T follicular helper cell (primary cell): ENCODE measurements around the gene CYTH3.

ENCODE experiments used
- DNase-seq: peaks from one replicate; pipeline ENCODE4 v3.0.0-alpha.2; 2020; ENCODE audit warnings: low read depth

The CYTH3 gene

GRCh38 chr7:6279937-6280336 lies 7.5 kb upstream of the CYTH3 start:
- DNase-seq: no peak

DNA sequence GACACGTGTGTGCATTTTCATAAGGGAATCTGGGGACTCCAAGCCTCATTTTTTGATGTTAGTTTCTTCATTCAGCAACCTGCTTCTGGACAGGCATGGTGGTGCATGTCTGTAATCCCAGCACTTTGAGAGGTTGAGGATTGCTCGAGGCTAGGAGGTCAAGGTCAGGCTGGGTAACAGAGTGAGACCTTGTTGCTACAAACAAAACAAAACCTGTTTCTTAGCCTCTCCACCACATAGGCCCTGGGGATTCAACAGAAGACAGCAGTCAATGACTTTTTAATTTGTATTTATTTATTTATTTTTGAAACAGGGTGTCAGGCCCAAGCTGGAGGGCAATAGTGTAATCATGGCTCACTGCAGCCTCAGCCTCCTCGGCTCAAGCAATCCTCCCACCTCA lies 6.9 kb upstream of the CYTH3 start:
- DNase-seq: no peak

- DNase-seq: no peak
Measured at GRCh38 chr7:6278749-6279310, 6.4 kb upstream of the CYTH3 start.

- DNase-seq: no peak
Measured at GRCh38 chr7:6277476-6277875, 5.1 kb upstream of the CYTH3 start.

GRCh38 chr7:6276911-6277408 lies 4.5 kb upstream of the CYTH3 start:
- no peak for DNase-seq

GRCh38 chr7:6274743-6275142 lies 2.3 kb upstream of the CYTH3 start:
- DNase-seq: no peak

DNA sequence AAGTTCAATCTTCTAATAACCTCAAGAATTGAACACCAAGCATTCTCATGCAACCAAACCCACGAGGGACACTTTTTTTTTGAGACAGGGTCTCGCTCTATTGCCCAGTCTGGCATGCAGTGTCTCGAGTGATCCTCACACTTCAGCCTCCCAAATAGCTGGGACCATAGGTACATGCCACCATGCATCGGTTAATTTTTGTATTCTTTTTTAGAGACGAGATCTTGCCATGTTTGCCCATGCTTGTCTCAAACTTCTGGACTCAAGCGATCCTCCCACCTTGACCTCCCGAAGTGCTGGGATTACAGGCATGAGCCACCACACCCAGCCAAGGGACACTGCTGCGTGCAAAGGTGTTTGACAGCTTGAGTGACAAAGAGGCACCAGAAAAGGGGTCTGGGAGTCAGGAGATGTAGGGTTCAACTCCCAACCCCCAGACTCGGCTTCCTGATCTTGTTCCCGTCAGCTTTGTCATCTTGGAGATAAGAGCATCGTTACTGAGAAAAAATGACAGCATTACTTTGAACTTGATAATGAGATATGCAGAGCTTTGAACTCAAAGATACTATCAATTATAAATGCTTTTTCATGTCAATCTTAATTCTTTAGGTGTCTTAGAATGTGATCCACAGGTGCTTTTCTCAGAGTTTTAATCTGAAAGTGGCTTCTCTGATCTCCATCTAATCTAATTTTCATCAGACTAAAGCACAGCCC lies 1.6 kb upstream of the CYTH3 start:
- no peak for DNase-seq

GRCh38 chr7:6273380-6273837 lies 985 bp upstream of the CYTH3 start:
- DNase-seq: no peak

GRCh38 chr7:6271694-6272440 lies 557 bp downstream of the CYTH3 start:
- DNase-seq: no peak

DNA sequence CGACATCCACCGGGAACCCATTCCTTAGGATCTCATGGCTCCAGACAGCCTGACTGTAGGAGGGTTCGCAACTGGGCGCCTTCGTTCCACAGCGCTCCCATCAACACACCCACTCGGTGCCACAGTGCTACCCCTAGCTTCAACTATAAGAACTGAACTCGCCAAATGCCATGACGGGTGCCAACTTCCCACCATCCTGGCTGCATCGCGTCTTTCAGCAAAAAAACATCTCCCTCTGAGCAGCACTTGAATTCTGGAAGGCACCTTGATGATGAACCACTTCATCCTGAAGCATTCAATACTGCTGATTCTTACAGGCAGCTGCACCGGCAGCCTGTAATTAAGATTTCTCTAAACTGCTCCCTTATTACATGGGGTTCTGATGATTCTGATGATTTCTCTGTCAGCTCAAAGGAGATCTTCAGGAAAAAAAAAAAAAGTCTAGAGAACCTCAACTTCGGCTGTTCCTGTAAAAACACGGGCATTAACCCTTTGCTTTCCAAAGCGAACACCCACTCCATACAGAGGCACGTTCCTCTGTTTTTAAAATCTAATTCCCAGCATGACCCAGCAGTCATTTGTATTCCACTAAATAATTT lies 1.3 kb downstream of the CYTH3 start:
- DNase-seq: no peak

GRCh38 chr7:6269527-6269926 lies 2.9 kb downstream of the CYTH3 start:
- DNase-seq: no peak

DNA sequence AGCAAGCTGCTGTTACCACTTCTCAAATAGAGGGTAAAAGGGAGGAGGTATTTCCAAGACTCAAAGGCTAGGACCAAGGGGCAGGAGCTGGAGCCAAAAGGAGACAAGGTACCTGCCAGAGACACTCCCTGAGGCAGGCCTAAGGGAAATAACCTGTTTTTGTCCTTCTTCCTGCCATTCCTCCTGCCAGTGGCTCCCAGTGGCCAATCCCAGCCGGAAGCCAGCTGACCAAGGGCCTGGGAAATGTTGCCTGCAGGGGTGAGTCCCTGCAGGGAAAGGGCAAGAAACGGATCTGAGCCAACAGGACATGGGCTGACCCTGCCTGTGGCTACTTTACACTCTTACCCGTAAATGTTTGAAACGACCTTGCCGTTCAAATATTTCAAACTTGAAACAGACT lies 3.5 kb downstream of the CYTH3 start:
- no peak for DNase-seq

GRCh38 chr7:6268023-6268900 lies 4.2 kb downstream of the CYTH3 start:
- no peak for DNase-seq

DNA sequence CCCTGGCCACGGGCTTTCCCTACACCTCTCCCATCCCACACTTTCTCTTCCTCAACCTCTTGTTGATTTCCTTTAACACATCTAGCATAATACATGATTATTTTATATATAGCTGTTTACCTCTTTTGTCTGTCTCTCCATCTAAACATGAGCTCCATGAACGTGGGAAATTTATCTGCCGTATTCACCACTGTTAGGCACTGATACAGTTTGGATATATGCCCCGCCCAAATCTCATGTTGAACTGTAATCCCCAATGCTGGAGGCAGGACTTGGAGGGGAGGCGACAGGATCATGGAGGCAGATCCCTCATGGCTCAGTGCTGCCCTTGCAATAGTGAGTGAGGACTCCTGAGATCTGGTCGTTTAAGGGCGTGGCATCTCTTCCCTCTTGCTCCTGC lies 5.7 kb downstream of the CYTH3 start:
- DNase-seq: no peak

DNA sequence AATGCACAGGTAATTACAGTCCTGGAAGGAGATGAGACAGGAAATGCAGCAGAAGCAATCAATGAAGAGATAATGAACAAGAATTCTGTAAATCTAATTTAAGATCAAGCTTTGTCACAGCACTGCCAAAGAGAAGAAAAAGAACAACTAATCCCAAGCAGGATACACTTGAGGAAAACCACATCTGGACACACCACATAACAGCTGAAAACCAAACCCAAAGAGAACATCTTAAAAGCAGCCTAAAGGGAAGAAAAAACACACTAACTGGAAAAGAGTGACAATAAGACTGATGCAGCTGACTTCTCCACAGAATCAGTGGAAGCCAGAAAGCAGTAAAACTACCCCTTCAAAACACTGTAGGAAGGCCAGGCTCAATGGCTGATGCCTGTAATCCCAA lies 10.2 kb downstream of the CYTH3 start:
- DNase-seq: no peak

- DNase-seq: no peak
Measured at GRCh38 chr7:6261699-6262098, 10.7 kb downstream of the CYTH3 start.

DNA sequence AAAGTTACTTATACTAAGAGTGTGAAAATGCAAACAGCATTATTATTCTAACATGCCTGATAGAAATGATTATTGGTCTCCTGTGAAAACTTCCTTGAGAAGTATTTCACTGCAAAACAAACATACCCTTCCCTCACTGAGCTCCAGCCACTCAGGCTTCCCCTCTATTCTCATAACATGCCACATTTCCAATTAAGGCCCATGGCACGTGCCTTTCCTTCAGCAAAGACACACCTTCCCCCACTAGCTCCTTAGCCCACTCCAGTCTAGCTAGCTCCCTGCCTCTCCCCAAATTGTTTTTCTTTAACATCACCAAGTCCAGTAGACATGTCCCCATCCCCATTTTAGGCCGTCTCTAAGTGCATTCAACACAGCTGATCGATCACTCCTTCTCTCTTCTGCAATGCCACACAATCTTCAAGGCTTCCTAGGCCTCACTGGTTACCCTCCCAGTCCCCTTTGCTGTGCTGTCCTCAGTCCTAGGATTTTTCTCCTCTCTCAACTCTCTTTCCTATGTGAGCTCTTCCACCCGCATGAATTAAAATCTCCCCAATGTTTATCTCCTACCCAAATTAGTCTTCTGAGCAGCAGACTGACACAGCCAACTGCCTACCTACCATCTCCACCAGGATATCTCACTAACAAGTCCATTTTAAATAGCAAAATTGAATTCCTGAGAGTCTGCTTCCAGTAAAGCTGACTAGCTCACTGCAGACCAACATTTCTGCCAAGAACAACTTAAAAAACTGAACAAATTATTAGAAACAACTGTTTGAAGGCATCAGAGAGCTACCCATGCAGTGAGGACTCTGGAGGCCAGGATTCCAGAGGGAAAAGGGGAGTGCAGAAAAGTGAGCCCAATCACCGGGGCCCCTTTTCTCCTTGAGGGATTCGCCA lies 11.9 kb downstream of the CYTH3 start:
- DNase-seq: no peak

- no peak for DNase-seq
Measured at GRCh38 chr7:6259257-6259656, 13.2 kb downstream of the CYTH3 start.

- DNase-seq: no peak
Measured at GRCh38 chr7:6258440-6259182, 13.8 kb downstream of the CYTH3 start.

GRCh38 chr7:6257675-6258074 lies 14.7 kb downstream of the CYTH3 start:
- no peak for DNase-seq
